ENCODE data around the gene KCNJ15.

KCNJ15 gene

GRCh38 chr21:38352536-38353219 is 95.9 kb downstream of the KCNJ15 start:
- peak in 13 of 56 donors; percentile 1 to 46 (median 6) for DNase-seq

GRCh38 chr21:38354231-38354630 is 97.4 kb downstream of the KCNJ15 start:
- no peak for DNase-seq

GRCh38 chr21:38354746-38355145 is 98.0 kb downstream of the KCNJ15 start:
- no peak for DNase-seq

- DNase-seq, result no peak
Observed at GRCh38 chr21:38355353-38355752, 98.6 kb downstream of the KCNJ15 start.

- DNase-seq, result peak in 48 of 56 donors; percentile 3 to 78 (median 28)
Observed at GRCh38 chr21:38355992-38356781, 99.4 kb downstream of the KCNJ15 start.

Data from amygdala (tissue), 56 donors.